GM21381 (cell line): ENCODE measurements around the gene CPSF4L.

Source experiments
- ATAC-seq: cut with Tn5 transposase; IDR thresholded peaks from one replicate; pipeline ENCODE4 v1.9.1; 2021; ENCODE audit warnings: mild to moderate bottlenecking, moderate library complexity; ENCODE audit not compliant: unreplicated experiment

CPSF4L gene

DNA sequence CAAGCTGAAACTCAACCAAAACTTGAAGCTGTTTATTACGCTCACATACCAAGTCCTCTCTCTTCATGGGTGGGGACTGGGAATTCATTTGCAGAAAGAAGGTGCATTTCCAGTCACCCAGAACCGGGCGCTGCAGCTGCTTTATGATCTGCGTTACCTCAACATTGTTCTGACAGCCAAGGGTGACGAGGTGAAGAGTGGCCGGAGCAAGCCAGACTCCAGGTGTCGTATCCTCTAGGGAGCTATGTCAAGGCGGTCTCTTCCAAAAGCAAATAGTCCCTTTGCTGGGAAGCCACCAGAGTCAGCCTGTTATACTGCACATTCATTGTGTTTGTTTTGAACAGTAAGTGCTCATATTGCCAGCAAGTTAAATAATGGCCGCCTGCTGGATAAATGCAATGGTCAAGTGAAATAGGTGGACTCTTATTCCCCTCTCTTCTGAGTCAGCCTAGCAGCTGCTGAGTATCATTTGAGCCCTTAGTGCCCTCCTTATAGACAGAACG is 56.2 kb downstream of the CPSF4L start:
- ATAC-seq = no peak

DNA sequence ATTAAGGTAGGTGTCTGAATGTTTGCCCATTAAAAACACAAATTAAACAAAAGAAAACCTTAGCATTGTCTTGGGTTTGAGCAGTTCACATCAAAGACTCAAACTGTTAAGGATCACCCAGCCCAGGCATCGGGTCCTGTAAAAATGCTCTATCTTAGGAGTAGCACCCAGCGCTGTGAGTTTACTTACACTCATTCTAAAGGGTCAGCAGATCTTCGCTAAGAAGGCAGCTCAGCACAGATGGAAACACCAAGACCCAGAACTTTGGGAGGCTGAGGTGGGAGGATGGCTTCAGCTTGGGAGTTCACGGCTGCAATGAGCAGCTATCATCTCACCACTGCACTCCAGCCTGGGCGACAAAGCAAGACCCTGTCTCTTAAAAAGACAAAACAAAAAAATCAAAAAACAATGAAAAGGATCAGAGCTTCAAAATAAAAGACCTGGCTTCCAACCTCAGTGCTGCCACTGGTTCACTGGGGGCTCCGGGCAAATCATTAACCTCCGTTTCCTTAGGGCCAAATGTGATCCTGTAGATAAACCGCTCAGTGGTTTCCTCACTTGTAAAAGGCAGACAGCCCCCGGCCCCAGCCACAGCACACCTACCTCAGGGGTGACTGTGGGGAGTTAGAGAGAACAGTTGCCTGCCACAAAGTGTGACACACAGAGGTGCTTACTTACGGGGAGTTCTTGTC is 57.7 kb downstream of the CPSF4L start:
- ATAC-seq = no peak

GRCh38 chr17:73203135-73203787 is 58.4 kb downstream of the CPSF4L start:
- no peak for ATAC-seq

DNA sequence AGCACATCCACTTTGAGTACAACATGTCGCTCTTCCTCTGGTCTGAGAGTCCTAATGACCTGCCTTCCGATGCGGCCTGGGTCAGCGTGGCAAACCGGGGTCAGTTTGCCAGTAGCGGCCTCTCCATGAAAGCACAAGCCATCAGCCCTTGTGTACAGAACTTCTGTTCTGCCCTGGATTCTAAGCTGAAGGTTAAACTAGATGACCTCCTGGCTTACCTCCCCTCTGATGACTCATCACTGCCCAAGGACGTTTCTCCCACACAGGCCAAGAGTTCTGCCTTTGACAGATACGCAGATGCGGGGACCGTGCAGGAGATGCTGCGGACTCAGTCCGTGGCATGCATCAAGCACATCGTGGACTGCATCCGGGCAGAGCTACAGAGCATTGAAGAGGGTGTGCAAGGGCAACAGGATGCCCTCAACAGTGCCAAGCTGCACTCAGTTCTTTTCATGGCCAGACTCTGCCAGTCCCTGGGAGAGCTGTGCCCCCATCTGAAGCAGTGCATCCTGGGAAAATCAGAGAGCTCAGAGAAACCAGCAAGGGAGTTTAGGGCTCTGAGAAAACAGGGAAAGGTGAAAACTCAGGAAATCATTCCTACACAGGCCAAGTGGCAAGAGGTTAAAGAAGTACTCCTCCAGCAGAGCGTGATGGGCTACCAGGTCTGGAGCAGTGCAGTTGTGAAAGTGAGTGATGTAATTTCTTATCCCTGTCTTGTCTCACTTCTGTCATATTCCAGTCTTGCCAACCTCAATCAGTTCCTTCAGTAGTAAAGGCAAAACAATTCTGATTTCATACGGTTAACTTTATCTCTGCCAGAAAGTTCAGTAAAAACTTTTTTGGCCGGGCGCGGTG is 60.2 kb downstream of the CPSF4L start:
- ATAC-seq = no peak

GRCh38 chr17:73200476-73200875 is 61.2 kb downstream of the CPSF4L start:
- no peak for ATAC-seq

DNA sequence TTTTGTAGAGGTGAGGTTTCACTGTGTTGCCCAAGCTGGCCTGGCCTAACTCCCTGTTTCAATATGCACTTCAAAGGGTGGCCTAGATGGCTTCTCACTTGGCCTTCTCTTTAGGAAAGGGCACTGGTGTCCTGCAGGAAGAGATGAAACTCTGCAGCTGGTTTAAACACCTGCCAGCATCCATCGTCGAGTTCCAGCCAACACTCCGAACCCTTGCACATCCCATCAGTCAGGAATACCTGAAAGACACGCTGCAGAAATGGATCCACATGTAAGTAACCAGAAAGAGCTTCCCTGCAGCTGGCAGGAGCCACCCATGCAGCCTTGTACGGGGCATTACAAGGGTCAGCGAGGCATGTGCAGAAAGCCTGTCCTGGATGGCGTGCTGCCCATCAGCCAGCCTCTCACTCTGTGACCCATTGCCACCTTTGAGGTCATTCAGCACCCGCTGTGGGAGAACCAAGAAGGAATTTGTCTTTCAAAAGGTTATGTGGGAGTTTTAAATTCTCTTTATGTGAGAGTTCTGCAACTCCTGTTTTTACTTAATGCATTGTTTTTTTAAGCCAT is 61.8 kb downstream of the CPSF4L start:
- no peak for ATAC-seq

DNA sequence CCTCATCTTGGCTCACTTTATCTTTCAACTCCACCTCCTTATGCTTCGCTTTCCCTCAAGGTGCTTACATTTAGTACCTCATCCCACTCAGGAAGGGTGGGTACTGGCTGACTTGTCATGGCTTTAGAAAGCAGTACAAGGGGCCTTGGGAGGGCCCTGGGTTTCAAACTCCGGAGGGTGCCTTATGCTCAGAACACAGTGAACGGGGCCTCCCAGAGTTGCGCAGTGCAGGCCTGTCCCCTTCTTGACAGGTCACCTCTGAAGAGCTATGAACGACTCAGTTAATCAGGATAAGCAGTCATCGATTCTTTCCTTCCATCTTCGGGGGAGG is 62.8 kb downstream of the CPSF4L start:
- no peak for ATAC-seq
